Activated T-cell treated with anti-CD3 and anti-CD28 coated beads, Interleukin-2, amount 50 U/mL, for 72 hours (primary cell): ENCODE measurements around the gene CISD3. TPM values are rescaled to one million over a fixed set of nuclear protein-coding genes. Genes with fewer than 3 reads are reported as not detected.

Experiments
- ATAC-seq, 2 donors: fragments of 150-1000 bp; cut with Tn5 transposase; replicated peaks in 1 of 2; 2 replicates each; pipeline ENCODE4 v1.10.0; 2021; ENCODE audit warnings: moderate library complexity in 2 of 2, mild to moderate bottlenecking in 1 of 2
- DNase-seq, 2 donors: peaks; one replicate each; pipeline ENCODE4 v3.0.0; 2021 to 2022; ENCODE audit warnings: mixed read lengths in 1 of 2
- H3K27ac Mint-ChIP-seq: one replicate; pipeline ENCODE4 v1.8.0; 2022; ENCODE audit warnings: mild to moderate bottlenecking, moderate library complexity, mixed read lengths
- H3K27me3 Mint-ChIP-seq: one replicate; pipeline ENCODE4 v1.8.0; 2022; ENCODE audit warnings: low read depth, mixed read lengths
- H3K36me3 Mint-ChIP-seq, 2 donors: one replicate each; pipeline ENCODE4 v1.8.0; 2022; ENCODE audit warnings: mixed read lengths in 2 of 2, mild to moderate bottlenecking in 1 of 2; ENCODE audit not compliant: insufficient read depth in 2 of 2
- H3K4me1 Mint-ChIP-seq: one replicate; pipeline ENCODE4 v1.8.0; 2022; ENCODE audit warnings: low read depth, mixed read lengths
- H3K4me3 Mint-ChIP-seq, 2 donors: one replicate each; pipeline ENCODE4 v1.8.0; 2022; ENCODE audit warnings: mild to moderate bottlenecking in 2 of 2, mixed read lengths in 2 of 2, moderate library complexity in 2 of 2
- H3K9me3 Mint-ChIP-seq, 2 donors: one replicate each; pipeline ENCODE4 v1.8.0; 2022; ENCODE audit warnings: mixed read lengths in 2 of 2
- total RNA-seq, 2 donors: library from RNA; stranded (reverse); gene quantifications; one replicate each; pipeline ENCODE4 v1.2.3, GENCODE V29; 2022

Gene CISD3
- total RNA-seq: 10 to 100 TPM; 25.5 to 27.8 TPM

- Mint-ChIP-seq H3K27me3 (no peaks in the 10 kb centered on the region), H3K36me3 (peaks cover 6% of the 10 kb centered on the region in 2 donors), H3K4me3 (peak within 1 kb of the TSS; percentile 93 to 100), H3K4me1 (peaks cover 87% of the 10 kb centered on the region), H3K27ac (peak within 1 kb of the TSS; percentile 67), H3K9me3 (peaks cover 0 to 3% of the 10 kb centered on the region in 2 donors)
- ATAC-seq (peak; percentile 78 to 79), DNase-seq (peak; percentile 91 to 95)
Measured at GRCh38 chr17:38729886-38730525, at the start of gene CISD3. CISD3 (plus strand) TSS chr17:38730341; CDS start chr17:38730359, 18 bp downstream.

GRCh38 chr17:38681096-38681495 lies 49.0 kb upstream of the CISD3 start:
- Mint-ChIP-seq H3K9me3 (no peaks in the 10 kb centered on the region), H3K4me1 (peaks cover 27% of the 10 kb centered on the region), H3K4me3 (no peak overlapping the region), H3K27ac (no peak overlapping the region), H3K36me3 (no peaks in the 10 kb centered on the region), H3K27me3 (no peaks in the 10 kb centered on the region)
- DNase-seq (no peak), ATAC-seq (no peak)

GRCh38 chr17:38685491-38685890 lies 44.6 kb upstream of the CISD3 start:
- DNase-seq: no peak
- Mint-ChIP-seq H3K27ac (no peak overlapping the region), H3K4me3 (no peak overlapping the region), H3K4me1 (peaks cover 6% of the 10 kb centered on the region), H3K27me3 (peaks cover 1% of the 10 kb centered on the region), H3K9me3 (no peaks in the 10 kb centered on the region), H3K36me3 (no peaks in the 10 kb centered on the region)
- ATAC-seq: no peak

- no peak for ATAC-seq
- no peak for DNase-seq
- Mint-ChIP-seq H3K27ac (no peak overlapping the region), H3K9me3 (no peaks in the 10 kb centered on the region), H3K4me1 (peaks cover 6% of the 10 kb centered on the region), H3K36me3 (no peaks in the 10 kb centered on the region), H3K4me3 (no peak overlapping the region), H3K27me3 (peaks cover 6% of the 10 kb centered on the region)
Measured at GRCh38 chr17:38687286-38687685, 42.9 kb upstream of the CISD3 start.

GRCh38 chr17:38690386-38690785 lies 39.8 kb upstream of the CISD3 start:
- no peak for DNase-seq
- peaks cover 6% of the 10 kb centered on the region for H3K4me1 Mint-ChIP-seq
- peaks cover 6% of the 10 kb centered on the region for H3K27me3 Mint-ChIP-seq
- H3K9me3 Mint-ChIP-seq: no peaks in the 10 kb centered on the region
- ATAC-seq: no peak
- H3K36me3 Mint-ChIP-seq: no peaks in the 10 kb centered on the region
- no peak overlapping the region for H3K27ac Mint-ChIP-seq
- H3K4me3 Mint-ChIP-seq: no peak overlapping the region

- no peak overlapping the region for H3K4me3 Mint-ChIP-seq
- peaks cover 13% of the 10 kb centered on the region for H3K4me1 Mint-ChIP-seq
- peaks cover 6% of the 10 kb centered on the region for H3K27me3 Mint-ChIP-seq
Measured at GRCh38 chr17:38691154-38691553, 39.0 kb upstream of the CISD3 start.

GRCh38 chr17:38693700-38694329 lies 36.3 kb upstream of the CISD3 start:
- ATAC-seq (no peak), DNase-seq (no peak)
- no peak overlapping the region for H3K27ac Mint-ChIP-seq
- no peaks in the 10 kb centered on the region for H3K36me3 Mint-ChIP-seq
- no peaks in the 10 kb centered on the region for H3K9me3 Mint-ChIP-seq
- H3K4me1 Mint-ChIP-seq: peaks cover 30% of the 10 kb centered on the region
- H3K4me3 Mint-ChIP-seq: no peak overlapping the region
- peaks cover 6% of the 10 kb centered on the region for H3K27me3 Mint-ChIP-seq

More at GRCh38 chr17:38691154-38691553, 39.0 kb upstream of the CISD3 start:
- H3K36me3 Mint-ChIP-seq: no peaks in the 10 kb centered on the region
- no peaks in the 10 kb centered on the region for H3K9me3 Mint-ChIP-seq
- DNase-seq: no peak
- no peak for ATAC-seq
- no peak overlapping the region for H3K27ac Mint-ChIP-seq

GRCh38 chr17:38697061-38697820 lies 32.9 kb upstream of the CISD3 start:
- peak overlapping the region in 1 of 2 donors; percentile 48 for H3K4me3 Mint-ChIP-seq
- peak overlapping the region; percentile 29 for H3K27ac Mint-ChIP-seq
- peaks cover 0 to 3% of the 10 kb centered on the region in 2 donors for H3K36me3 Mint-ChIP-seq
- ATAC-seq (no peak), DNase-seq (no peak)
- no peaks in the 10 kb centered on the region for H3K27me3 Mint-ChIP-seq
- H3K4me1 Mint-ChIP-seq: peaks cover 58% of the 10 kb centered on the region
- H3K9me3 Mint-ChIP-seq: peaks cover 0 to 3% of the 10 kb centered on the region in 2 donors

GRCh38 chr17:38698760-38699159 lies 31.4 kb upstream of the CISD3 start:
- Mint-ChIP-seq H3K36me3 (peaks cover 2 to 3% of the 10 kb centered on the region in 2 donors), H3K27ac (no peak overlapping the region), H3K27me3 (no peaks in the 10 kb centered on the region), H3K9me3 (peaks cover 0 to 3% of the 10 kb centered on the region in 2 donors), H3K4me3 (no peak overlapping the region), H3K4me1 (peaks cover 58% of the 10 kb centered on the region)
- ATAC-seq (no peak), DNase-seq (no peak)

- DNase-seq: peak; percentile 89 to 91
Measured at GRCh38 chr17:38701504-38702165, 28.5 kb upstream of the CISD3 start.

GRCh38 chr17:38702166-38702915 lies 27.8 kb upstream of the CISD3 start:
- Mint-ChIP-seq H3K27me3 (no peaks in the 10 kb centered on the region), H3K4me3 (peak overlapping the region; percentile 92 to 99), H3K27ac (peak overlapping the region; percentile 99), H3K4me1 (peaks cover 48% of the 10 kb centered on the region), H3K9me3 (peaks cover 0 to 3% of the 10 kb centered on the region in 2 donors), H3K36me3 (peaks cover 12 to 14% of the 10 kb centered on the region in 2 donors)
- ATAC-seq (peak; percentile 34 to 45), DNase-seq (peak; percentile 86 to 87)

More at GRCh38 chr17:38701504-38702165, 28.5 kb upstream of the CISD3 start:
- Mint-ChIP-seq H3K27ac (peak overlapping the region; percentile 92), H3K36me3 (peaks cover 11 to 14% of the 10 kb centered on the region in 2 donors), H3K4me3 (peak overlapping the region; percentile 59 to 86), H3K9me3 (peaks cover 0 to 3% of the 10 kb centered on the region in 2 donors), H3K4me1 (peaks cover 48% of the 10 kb centered on the region), H3K27me3 (no peaks in the 10 kb centered on the region)
- peak; percentile 73 to 77 for ATAC-seq
